ENCODE data around the gene TTC6.

GRCh38 chr14:37559386-37559785 is 36.0 kb upstream of the TTC6 start:
- TF ChIP-seq POLR2A (IDR thresholded peaks at IDR 0.05; ENCODE audit: low read length), result no peak
- TF ChIP-seq, protein P1, sequence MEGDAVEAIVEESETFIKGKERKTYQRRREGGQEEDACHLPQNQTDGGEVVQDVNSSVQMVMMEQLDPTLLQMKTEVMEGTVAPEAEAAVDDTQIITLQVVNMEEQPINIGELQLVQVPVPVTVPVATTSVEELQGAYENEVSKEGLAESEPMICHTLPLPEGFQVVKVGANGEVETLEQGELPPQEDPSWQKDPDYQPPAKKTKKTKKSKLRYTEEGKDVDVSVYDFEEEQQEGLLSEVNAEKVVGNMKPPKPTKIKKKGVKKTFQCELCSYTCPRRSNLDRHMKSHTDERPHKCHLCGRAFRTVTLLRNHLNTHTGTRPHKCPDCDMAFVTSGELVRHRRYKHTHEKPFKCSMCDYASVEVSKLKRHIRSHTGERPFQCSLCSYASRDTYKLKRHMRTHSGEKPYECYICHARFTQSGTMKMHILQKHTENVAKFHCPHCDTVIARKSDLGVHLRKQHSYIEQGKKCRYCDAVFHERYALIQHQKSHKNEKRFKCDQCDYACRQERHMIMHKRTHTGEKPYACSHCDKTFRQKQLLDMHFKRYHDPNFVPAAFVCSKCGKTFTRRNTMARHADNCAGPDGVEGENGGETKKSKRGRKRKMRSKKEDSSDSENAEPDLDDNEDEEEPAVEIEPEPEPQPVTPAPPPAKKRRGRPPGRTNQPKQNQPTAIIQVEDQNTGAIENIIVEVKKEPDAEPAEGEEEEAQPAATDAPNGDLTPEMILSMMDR (IDR thresholded peaks at IDR 0.05), result no peak
- TF ChIP-seq, protein P2, sequence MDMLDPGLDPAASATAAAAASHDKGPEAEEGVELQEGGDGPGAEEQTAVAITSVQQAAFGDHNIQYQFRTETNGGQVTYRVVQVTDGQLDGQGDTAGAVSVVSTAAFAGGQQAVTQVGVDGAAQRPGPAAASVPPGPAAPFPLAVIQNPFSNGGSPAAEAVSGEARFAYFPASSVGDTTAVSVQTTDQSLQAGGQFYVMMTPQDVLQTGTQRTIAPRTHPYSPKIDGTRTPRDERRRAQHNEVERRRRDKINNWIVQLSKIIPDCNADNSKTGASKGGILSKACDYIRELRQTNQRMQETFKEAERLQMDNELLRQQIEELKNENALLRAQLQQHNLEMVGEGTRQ (IDR thresholded peaks at IDR 0.05), result no peak
- no peak for TF ChIP-seq ZNF302 (CRISPR knock-in tag; IDR thresholded peaks at IDR 0.05)
- TF ChIP-seq, protein P3, sequence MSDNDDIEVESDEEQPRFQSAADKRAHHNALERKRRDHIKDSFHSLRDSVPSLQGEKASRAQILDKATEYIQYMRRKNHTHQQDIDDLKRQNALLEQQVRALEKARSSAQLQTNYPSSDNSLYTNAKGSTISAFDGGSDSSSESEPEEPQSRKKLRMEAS (IDR thresholded peaks at IDR 0.05), result no peak
- TF ChIP-seq GATA3 (IDR thresholded peaks at IDR 0.05; ENCODE audit: borderline replicate concordance), result no peak
- no peak for TF ChIP-seq JUN (IDR thresholded peaks at IDR 0.05)
- no peak for TF ChIP-seq RAD21 (conservative IDR thresholded peaks at IDR 0.05 in 1 of 2, IDR thresholded peaks at IDR 0.05 in 1 of 2)
- TF ChIP-seq HOXA7 (CRISPR knock-in tag; IDR thresholded peaks at IDR 0.05), result no peak
- TF ChIP-seq, protein P4, sequence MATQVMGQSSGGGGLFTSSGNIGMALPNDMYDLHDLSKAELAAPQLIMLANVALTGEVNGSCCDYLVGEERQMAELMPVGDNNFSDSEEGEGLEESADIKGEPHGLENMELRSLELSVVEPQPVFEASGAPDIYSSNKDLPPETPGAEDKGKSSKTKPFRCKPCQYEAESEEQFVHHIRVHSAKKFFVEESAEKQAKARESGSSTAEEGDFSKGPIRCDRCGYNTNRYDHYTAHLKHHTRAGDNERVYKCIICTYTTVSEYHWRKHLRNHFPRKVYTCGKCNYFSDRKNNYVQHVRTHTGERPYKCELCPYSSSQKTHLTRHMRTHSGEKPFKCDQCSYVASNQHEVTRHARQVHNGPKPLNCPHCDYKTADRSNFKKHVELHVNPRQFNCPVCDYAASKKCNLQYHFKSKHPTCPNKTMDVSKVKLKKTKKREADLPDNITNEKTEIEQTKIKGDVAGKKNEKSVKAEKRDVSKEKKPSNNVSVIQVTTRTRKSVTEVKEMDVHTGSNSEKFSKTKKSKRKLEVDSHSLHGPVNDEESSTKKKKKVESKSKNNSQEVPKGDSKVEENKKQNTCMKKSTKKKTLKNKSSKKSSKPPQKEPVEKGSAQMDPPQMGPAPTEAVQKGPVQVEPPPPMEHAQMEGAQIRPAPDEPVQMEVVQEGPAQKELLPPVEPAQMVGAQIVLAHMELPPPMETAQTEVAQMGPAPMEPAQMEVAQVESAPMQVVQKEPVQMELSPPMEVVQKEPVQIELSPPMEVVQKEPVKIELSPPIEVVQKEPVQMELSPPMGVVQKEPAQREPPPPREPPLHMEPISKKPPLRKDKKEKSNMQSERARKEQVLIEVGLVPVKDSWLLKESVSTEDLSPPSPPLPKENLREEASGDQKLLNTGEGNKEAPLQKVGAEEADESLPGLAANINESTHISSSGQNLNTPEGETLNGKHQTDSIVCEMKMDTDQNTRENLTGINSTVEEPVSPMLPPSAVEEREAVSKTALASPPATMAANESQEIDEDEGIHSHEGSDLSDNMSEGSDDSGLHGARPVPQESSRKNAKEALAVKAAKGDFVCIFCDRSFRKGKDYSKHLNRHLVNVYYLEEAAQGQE (IDR thresholded peaks at IDR 0.05), result no peak
- TF ChIP-seq, protein P5, sequence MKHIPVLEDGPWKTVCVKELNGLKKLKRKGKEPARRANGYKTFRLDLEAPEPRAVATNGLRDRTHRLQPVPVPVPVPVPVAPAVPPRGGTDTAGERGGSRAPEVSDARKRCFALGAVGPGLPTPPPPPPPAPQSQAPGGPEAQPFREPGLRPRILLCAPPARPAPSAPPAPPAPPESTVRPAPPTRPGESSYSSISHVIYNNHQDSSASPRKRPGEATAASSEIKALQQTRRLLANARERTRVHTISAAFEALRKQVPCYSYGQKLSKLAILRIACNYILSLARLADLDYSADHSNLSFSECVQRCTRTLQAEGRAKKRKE (CRISPR knock-in tag; IDR thresholded peaks at IDR 0.05; ENCODE audit: low read depth), result no peak
- TF ChIP-seq NFE2L2 (conservative IDR thresholded peaks at IDR 0.05; ENCODE audit: low read length), result no peak
